BJ (cell line): ENCODE results near the gene MIPOL1. TPM values are rescaled to one million over a fixed set of nuclear protein-coding genes. Genes with fewer than 3 reads are reported as not detected.
A peak's percentile ranks its signal among the peaks of the same experiment; 100 is the strongest.

Experiments used
- CTCF ChIA-PET: fragments of 350-600 bp; formaldehyde crosslinking; extraction: SDS; loops from one replicate; lab custom pipeline; 2021; ENCODE audit warnings: antibody characterized with exemption, inconsistent platforms; lab: Yijun Ruan, JAX
- POLR2A ChIA-PET: fragments of 300-600 bp; sonication (Branson Sonifier 250); formaldehyde crosslinking; extraction: SDS; loops from one replicate; lab custom pipeline; 2021; ENCODE audit warnings: antibody characterized with exemption; lab: Charles Lee
- DNase-seq: peaks from one replicate; pipeline ENCODE4 v3.0.0-alpha.2; 2011; ENCODE audit warnings: low read depth
- H3K27me3 ChIP-seq: 2 replicates; pipeline ENCODE4 v1.6.0; 2011; ENCODE audit warnings: low read length; ENCODE audit not compliant: control insufficient read depth, insufficient read depth
- H3K36me3 ChIP-seq: 2 replicates; pipeline ENCODE4 v1.5.1; 2011; ENCODE audit warnings: low read length; ENCODE audit not compliant: control insufficient read depth, insufficient read depth
- H3K4me3 ChIP-seq: 2 replicates; pipeline ENCODE4 v1.5.1; 2011; ENCODE audit warnings: low read depth, mild to moderate bottlenecking, control low read depth, low read length
- polyA plus RNA-seq: library from polyadenylated mRNA; depleted of rRNA; stranded (reverse); fragments of >200 nt; gene quantifications from 2 replicates; pipeline ENCODE4 v1.2.3, GENCODE V29; 2011
- TF ChIP-seq, protein P1 (sequence below): IDR thresholded peaks from 2 replicates; pipeline ENCODE4 v1.5.1; 2011; ENCODE audit warnings: low read depth, mild to moderate bottlenecking, control low read depth, inconsistent platforms, low read length, moderate library complexity; ENCODE audit not compliant: insufficient read depth

The MIPOL1 gene
- polyA plus RNA-seq, 1 experiment: 1.1 TPM

DNA sequence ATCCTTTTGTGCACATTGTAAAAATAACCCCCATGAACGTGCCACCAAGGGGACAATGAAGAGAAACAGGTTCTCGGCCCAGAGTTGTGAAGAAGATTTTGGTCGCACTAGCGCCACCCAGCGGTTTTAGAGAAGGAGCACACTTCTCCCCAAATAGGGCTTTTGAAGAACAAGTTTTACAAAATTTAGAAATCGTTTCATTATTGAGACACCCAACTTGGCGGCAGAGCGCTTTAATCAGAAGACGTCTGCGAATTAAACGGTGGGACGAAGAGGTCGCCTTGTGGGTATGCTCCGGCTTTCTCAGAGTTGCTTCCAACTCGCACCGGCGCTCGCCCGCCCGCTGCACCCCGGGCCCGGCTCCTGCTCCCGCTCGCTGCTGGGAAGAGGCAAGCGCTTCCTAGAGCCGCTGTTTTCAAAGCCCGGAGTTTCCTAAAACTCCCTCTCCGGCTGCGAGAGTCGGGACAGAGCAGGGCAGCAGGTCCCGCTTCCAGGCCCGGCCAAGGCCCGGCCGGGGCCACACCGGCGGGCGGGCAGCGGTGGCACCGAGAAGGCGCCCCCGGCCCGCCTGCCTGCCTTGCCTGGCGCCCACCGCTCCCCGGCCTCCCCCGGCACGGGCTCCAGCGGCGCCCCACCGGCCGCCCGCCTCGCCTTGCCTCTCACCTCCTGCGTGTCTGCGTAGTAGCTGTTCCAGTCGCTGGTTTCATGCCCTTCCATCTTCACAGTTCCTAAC, 396.7 kb downstream of the MIPOL1 start:
- peaks cover 52% of the 10 kb centered on the region for H3K27me3 ChIP-seq
- peak overlapping the region; percentile 50 for H3K4me3 ChIP-seq
- TF ChIP-seq, protein P1, sequence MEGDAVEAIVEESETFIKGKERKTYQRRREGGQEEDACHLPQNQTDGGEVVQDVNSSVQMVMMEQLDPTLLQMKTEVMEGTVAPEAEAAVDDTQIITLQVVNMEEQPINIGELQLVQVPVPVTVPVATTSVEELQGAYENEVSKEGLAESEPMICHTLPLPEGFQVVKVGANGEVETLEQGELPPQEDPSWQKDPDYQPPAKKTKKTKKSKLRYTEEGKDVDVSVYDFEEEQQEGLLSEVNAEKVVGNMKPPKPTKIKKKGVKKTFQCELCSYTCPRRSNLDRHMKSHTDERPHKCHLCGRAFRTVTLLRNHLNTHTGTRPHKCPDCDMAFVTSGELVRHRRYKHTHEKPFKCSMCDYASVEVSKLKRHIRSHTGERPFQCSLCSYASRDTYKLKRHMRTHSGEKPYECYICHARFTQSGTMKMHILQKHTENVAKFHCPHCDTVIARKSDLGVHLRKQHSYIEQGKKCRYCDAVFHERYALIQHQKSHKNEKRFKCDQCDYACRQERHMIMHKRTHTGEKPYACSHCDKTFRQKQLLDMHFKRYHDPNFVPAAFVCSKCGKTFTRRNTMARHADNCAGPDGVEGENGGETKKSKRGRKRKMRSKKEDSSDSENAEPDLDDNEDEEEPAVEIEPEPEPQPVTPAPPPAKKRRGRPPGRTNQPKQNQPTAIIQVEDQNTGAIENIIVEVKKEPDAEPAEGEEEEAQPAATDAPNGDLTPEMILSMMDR: peak; percentile 87
- DNase-seq: peak; percentile 23
- no peaks in the 10 kb centered on the region for H3K36me3 ChIP-seq
- CTCF ChIA-PET: interaction anchor here (0.7 to 2.1 kb wide), 14 partner anchors 8 to 363 kb away, joined by 3 to 8 read pairs (median 3); no protein-coding TSS in a partner anchor
- POLR2A ChIA-PET: interaction anchor here (0.6 kb wide), 1 partner anchor 1613 kb away, joined by 3 read pairs; no protein-coding TSS in a partner anchor

DNA sequence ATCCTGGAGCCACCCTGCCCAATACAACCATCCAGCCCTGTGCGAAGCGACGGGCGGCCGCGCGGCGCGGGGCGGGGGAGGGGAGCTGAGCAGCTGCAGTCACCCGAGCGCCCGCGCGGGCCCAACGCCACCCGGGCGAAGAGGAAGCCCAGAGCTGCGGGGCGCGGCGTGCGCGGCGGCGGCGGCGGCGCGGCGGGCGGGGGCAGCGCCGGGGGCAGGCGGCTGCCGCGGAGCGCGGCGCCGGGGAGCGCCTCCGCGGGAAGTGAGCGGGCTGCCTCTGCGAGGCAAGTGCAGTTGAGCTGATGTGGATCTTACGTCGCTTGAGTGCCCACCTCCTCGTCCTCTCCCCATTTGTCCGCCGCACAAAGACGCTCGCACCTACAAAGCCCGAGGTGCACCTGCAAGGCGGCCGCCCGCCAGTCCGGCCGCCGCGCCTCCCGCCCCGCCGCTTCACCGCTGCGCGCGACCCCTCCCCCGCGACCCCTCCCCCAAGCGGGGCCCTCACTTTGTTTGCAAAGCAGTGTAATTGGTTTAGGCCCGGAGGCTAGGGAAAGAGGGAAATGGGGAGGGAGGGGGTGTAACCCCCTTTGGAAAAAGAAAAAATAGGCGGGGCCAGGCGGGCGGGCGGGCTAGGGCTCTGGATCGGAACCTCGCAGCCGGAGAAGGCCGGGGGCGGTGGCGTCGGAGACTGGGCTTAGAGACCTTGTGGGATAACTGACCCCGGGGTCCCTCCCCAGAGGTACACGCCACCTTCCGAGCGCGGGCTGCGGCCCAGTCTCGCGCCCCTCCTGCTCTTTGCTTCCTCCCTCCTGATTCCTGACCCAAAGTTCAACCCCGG, 397.5 kb downstream of the MIPOL1 start, which contains the start of the genes FOXA1 and TTC6:
Gene FOXA1 (minus strand): TSS at position 279 of the 838 bp plus-strand sequence. CDS start 277 bp downstream, at position 2.
Gene TTC6 (plus strand): TSS at position 659 of the 838 bp plus-strand sequence. CDS start 26,436 bp downstream, outside the sequence.
- ChIA-PET POLR2A (interaction anchor here (0.6 kb wide), 1 partner anchor 1612 kb away, joined by 3 read pairs; no protein-coding TSS in a partner anchor), CTCF (interaction anchor here (0.6 to 2.1 kb wide), 16 partner anchors 9 to 364 kb away, joined by 3 to 8 read pairs (median 3); no protein-coding TSS in a partner anchor)
- peaks cover 57% of the 10 kb centered on the region for H3K27me3 ChIP-seq
- no peak for DNase-seq
- peak within 1 kb of the TSS; percentile 50 for H3K4me3 ChIP-seq
- no peaks in the 10 kb centered on the region for H3K36me3 ChIP-seq
- TF ChIP-seq, protein P1: no peak

DNA sequence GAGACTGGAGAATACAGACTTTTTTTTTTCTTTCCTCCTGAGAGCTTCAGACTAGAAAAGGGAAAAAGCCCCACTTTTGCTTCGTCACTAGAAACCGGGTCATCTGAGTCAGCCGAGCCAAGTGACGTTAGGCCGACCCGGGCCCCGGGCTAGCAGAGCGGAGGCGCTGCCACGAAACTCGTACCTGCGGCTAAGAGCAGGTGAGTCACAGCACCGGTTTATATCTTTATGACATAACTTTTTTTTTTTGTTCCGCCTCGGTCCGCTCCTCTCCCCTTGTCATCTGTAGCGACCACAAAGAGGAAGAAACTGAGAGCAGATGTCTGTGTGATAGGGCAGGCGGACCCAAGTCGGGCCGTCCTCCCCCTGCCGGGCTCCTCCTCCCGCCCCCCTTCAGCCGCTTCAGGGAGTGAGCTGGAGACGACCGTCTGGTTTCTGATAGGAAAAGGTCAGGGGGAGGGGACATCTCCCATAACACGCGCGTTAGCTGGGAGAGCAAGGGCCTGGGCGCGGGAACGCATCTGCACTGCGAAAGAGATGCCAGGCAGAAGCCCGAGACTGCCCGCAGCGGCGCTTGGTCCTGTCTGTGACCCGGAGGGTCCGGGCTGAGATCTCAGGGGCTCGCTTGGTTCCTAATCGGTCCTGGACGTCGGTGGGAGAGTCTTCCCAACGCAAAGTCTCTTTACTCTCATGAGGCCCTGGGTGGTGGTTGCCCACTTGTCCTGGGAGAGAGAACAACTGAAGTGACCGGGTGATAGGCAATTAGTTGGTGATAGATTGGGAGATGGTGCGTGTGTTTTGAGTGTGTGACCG, 398.3 kb downstream of the MIPOL1 start:
- TF ChIP-seq, protein P1: no peak
- ChIA-PET CTCF (interaction anchor here (0.7 to 2.1 kb wide), 4 partner anchors 63 to 365 kb away, joined by 3 to 8 read pairs (median 6); no protein-coding TSS in a partner anchor), POLR2A (no interaction called here)
- peaks cover 58% of the 10 kb centered on the region for H3K27me3 ChIP-seq
- H3K4me3 ChIP-seq: no peak overlapping the region
- no peaks in the 10 kb centered on the region for H3K36me3 ChIP-seq
- no peak for DNase-seq

DNA sequence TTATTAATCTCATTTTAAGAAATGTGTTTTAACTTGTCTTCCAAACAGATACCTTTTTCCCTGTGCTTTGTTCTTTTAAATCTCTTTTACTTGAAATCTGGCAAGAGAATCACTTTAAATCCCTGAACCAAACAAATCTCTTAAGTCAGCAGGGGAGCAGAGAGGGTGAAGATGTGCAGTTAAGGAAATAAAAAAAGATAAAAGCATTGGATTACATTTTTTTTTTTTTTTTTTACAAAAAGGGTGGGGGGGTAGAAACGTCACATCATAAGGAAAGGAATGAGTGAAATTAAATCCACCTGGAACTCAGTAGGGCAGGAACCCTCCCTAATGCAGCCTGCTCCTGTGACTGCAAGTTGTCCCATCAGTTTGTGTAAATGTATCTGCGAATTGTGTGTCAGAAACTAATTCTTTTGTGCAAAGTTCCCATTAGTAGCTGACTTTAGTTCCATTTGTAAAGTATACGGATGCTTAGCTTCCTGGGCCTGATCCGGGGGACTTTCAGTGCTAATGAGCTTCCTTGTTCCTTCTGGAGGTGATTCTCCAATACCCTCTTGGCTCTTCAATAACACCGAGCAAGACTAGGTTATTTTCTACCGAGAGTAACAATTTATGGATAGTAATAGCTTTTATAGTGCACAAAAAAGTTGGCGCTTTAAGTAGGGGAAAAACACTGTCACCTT, 399.2 kb downstream of the MIPOL1 start:
- H3K4me3 ChIP-seq: no peak overlapping the region
- ChIA-PET CTCF (interaction anchor here (0.7 to 2.0 kb wide), 8 partner anchors 9 to 366 kb away, joined by 3 to 8 read pairs (median 6); no protein-coding TSS in a partner anchor), POLR2A (no interaction called here)
- H3K36me3 ChIP-seq: no peaks in the 10 kb centered on the region
- DNase-seq: no peak
- TF ChIP-seq, protein P1: no peak
- H3K27me3 ChIP-seq: peaks cover 62% of the 10 kb centered on the region
